C4-2B (cell line): Measurements from ENCODE around the gene NUP188.

ENCODE experiments used
- H3K27ac ChIP-seq: fragments of 450-650 bp; 2 replicates; pipeline ENCODE4 v1.5.1; 2017
- CTCF ChIP-seq: fragments of 450-650 bp; conservative IDR thresholded peaks from 2 replicates; pipeline ENCODE4 v1.5.1; 2017; ENCODE audit warnings: mild to moderate bottlenecking
- ZFX ChIP-seq: fragments of 450-650 bp; IDR thresholded peaks from 2 replicates; pipeline ENCODE4 v1.6.1; 2017

The NUP188 gene

GRCh38 chr9:129028192-129028966 lies 80.9 kb downstream of the NUP188 start, which contains the start of gene SH3GLB2:
Gene SH3GLB2, minus strand, starts transcription at chr9:129028331. Its CDS starts 177 bp downstream, at chr9:129028154.
- H3K27ac ChIP-seq: peak within 1 kb of the TSS; percentile 96
- TF ChIP-seq CTCF (peak; percentile 96), ZFX (peak; percentile 59; the same call in 1 of the 2 replicates)

GRCh38 chr9:129030191-129030590 lies 82.7 kb downstream of the NUP188 start:
- TF ChIP-seq ZFX (no peak), CTCF (no peak)
- H3K27ac ChIP-seq: no peak overlapping the region

GRCh38 chr9:129031514-129031913 lies 84.0 kb downstream of the NUP188 start:
- no peak overlapping the region for H3K27ac ChIP-seq
- TF ChIP-seq CTCF (no peak), ZFX (no peak)

- TF ChIP-seq CTCF (no peak), ZFX (no peak)
- no peak overlapping the region for H3K27ac ChIP-seq
Observed at GRCh38 chr9:129032541-129033159, 85.2 kb downstream of the NUP188 start.

GRCh38 chr9:129033216-129033615 lies 85.7 kb downstream of the NUP188 start:
- TF ChIP-seq CTCF: no peak
- no peak for TF ChIP-seq ZFX
- H3K27ac ChIP-seq: no peak overlapping the region

- peak overlapping the region; percentile 77 for H3K27ac ChIP-seq
Observed at GRCh38 chr9:129035838-129036237, 88.3 kb downstream of the NUP188 start.

GRCh38 chr9:129036241-129036922 lies 88.9 kb downstream of the NUP188 start, which contains the start of gene MIGA2:
Gene MIGA2, plus strand, starts transcription at chr9:129036626. Its CDS starts 3,969 bp downstream, at chr9:129040595.
- TF ChIP-seq CTCF (no peak), ZFX (no peak; the same call in 1 of the 2 replicates)
- H3K27ac ChIP-seq: peak within 1 kb of the TSS; percentile 77
